GM19240 (cell line): ENCODE data around the gene NFE2L3.
"Not testable (repeated sequence)": the region's sequence is repeated elsewhere in the genome, so short reads cannot be mapped to it uniquely, and the experiment has no call there.

ENCODE experiments used
- DNase-seq: peaks from one replicate; pipeline ENCODE4 v3.0.0; 2011; ENCODE audit warnings: low spot score; ENCODE audit not compliant: insufficient read length

Gene NFE2L3

DNA sequence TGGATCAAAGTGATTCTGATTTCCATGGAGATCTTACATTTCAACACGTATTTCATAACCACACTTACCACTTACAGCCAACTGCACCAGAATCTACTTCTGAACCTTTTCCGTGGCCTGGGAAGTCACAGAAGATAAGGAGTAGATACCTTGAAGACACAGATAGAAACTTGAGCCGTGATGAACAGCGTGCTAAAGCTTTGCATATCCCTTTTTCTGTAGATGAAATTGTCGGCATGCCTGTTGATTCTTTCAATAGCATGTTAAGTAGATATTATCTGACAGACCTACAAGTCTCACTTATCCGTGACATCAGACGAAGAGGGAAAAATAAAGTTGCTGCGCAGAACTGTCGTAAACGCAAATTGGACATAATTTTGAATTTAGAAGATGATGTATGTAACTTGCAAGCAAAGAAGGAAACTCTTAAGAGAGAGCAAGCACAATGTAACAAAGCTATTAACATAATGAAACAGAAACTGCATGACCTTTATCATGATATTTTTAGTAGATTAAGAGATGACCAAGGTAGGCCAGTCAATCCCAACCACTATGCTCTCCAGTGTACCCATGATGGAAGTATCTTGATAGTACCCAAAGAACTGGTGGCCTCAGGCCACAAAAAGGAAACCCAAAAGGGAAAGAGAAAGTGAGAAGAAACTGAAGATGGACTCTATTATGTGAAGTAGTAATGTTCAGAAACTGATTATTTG lies 33.3 kb downstream of the NFE2L3 start:
- DNase-seq: no peak

- DNase-seq: no peak
Observed at GRCh38 chr7:26185844-26186180, 33.8 kb downstream of the NFE2L3 start.

- DNase-seq: no peak
Observed at GRCh38 chr7:26186364-26187311, 34.6 kb downstream of the NFE2L3 start.

DNA sequence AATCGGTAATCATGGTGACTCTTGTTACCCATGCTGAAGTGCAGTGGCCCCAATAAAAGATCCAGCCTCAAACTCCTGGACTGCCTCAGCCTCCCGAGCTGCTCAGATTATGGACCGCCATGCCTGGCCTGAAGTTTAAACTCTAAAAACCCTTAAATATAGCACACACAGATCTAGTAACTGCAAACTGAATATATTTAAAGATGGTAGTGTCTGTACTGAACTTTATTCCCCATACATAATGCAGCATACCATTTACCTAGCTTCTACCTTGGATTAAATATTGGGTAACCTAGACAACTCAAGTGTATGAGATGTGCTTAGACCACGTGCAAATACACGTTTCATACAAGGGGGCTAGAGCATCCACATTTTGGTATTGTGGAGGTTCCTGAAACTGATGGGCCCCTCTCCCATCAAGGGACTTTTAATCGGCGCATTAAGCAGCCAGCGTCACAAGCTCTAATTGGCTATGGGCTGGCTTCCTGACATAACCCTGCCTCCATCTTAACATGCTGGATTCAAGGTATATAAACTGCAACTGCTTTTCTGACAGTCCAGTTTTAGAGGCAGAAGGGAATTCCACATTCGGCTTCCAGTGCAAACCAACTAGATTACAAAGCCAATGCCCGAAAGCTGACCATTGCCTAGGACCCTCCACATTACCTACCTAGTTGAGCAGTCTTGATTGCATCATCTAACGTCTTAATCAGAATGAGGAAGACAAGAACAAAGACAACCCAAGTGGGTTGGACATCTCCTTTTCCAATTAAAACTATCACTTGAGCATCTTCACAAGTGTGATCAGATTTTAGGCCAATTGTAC lies 35.6 kb downstream of the NFE2L3 start:
- DNase-seq: no peak

- no peak for DNase-seq
Observed at GRCh38 chr7:26188206-26188956, 36.4 kb downstream of the NFE2L3 start.

GRCh38 chr7:26188957-26189541 lies 37.1 kb downstream of the NFE2L3 start:
- no peak for DNase-seq

DNA sequence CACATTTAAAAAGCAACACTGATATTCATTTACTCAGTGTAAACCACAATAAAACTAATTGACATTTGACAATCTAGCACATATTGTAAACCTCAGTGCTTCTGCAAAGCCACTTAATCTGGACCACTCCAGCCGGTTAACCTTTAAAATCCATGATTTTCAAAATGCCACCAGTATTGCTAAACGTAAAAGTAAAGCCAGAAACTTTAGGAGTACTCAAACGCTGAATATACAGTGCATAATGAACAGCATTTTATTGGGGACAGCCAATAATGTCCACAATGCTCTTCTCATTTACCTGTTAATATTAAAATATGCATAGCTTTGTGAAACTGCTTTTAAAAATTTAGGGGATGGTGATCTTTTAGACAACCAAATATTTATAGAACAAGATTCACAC lies 37.7 kb downstream of the NFE2L3 start:
- DNase-seq: no peak

GRCh38 chr7:26190417-26190869 lies 38.4 kb downstream of the NFE2L3 start:
- no peak for DNase-seq

DNA sequence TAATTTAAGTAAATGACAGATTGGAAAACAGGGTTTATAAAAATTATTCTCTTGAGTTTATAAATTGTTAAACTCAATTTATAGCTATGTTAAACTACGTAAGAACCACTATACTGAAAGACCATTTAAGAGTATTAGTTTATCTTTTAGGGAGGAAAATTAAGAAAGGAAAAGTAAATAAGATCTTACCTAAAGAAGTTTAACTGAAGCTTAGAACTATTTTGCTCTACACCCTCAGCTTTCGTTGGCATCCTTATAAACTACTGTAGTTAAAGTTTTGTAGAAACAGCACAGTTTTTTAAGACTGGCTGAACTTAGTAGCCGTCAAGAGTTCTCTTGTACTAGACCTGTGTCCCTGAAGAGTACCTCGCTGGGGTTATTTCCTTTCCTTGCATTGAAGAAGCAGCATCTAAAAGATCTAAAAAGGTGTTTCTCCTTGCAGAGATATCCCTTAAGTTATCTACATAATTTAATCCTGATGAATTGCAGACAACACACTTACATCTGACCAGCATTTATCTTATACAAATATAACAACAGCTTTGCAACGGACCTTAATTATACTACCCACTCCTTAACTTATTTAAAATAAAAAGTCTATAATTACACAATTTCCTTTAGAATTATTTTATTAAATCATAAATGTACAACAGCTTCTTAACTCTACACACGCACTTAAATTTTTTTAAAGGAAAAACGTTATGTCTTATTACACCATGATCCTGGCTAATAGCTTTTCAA lies 39.4 kb downstream of the NFE2L3 start:
- DNase-seq: no peak

DNA sequence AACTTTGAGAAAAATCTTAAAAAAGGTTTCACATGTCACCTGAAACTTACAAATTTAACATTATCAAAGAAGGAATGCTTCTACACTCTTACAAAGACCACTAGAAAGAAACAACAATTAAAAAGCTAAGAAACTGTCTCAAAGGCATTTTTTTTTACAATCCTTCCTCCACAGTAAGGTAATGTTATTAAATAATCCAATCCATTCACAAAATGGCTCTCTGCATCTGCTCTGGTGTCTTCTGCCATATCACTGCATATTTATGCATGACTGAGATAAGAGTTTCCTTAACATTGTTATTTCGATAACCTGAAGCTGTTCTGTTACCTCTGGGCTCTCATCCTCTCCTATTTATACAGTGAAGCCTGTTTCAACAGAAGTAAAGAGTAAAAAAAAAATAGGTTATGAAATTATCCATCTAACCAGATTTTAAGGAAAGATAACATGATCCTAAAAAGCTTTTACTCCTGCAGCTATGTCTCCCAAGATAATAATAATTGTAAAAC lies 40.0 kb downstream of the NFE2L3 start:
- no peak for DNase-seq

DNA sequence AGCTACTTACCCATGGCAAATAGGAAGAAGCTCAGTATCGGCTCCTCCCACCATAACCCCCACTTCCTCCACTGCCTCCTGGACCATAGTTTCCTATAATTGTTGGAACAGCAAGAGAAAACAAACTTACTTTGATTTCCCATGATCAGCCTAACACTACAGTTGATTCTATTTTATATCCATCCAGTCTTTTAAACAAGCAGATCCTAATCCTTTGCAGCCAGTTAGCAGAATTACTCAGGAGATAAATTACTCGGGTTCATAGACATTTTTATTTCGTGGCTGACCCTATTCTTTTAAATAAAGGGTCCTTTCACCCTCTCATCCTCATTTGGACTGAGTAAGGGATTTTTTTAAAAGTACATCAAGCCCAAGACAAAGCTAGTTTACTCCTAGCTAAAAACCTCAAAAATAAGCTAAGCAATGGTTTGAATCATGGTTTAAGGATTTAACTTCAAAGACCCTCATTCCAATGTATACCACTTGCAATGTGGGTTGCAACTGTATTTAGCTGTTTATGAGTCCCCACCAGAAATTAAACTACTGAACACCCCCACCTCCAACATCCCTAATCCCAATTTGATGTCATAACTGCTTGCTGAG lies 40.6 kb downstream of the NFE2L3 start:
- DNase-seq: no peak

DNA sequence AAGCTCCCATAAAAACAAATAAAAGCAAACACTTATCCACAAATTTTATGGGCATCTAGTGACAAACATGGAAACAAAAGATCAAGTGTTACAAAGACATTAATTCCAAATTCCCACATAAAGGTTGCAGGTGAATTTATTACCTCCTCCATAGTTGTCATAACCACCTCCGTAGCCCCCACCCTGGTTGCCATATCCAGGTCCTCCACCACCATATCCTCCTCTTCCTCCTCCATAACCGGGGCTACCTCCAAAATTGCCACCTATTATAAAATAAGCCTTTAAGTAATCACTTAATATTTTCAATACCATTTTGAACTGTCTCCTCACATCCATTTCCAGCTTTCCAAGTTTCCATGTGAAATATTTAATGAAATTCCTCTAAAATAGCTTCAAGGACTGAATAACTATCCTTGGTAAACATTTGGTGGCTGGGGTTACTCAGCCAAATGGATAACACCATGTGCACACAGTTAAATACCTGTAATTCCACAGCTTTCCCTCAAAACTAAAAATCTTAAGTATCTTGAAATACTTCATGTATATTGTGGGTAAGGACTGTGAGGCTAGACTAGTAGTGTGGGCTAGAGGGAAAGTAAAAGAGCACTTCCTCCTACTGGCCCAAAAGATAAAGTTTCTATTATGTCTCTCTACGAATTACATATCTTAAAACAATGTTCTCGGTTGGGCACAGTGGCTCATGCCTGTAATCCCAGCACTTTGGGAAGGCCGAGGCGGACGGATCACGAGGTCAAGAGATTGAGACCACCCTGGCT lies 41.6 kb downstream of the NFE2L3 start:
- DNase-seq: no peak

DNA sequence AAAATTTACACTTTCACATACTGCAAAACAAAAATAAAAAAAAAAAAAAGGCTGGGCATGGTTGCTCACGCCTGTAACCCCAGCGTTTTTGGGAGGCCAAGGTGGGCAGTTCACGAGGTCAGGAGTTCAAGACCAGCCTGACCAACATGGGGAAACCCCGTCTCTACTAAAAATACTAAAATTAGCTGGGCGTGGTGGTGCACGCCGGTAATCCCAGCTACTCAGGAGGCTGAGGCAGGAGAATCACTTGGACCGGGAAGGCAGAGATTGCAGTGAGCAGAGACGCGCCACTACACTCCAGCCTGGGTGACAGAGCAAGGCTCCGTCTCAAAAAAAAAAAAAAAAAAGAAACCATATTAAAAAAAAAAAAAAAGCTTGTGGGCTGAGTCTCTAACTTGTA lies 42.8 kb downstream of the NFE2L3 start:
- DNase-seq: not testable (repeated sequence)

DNA sequence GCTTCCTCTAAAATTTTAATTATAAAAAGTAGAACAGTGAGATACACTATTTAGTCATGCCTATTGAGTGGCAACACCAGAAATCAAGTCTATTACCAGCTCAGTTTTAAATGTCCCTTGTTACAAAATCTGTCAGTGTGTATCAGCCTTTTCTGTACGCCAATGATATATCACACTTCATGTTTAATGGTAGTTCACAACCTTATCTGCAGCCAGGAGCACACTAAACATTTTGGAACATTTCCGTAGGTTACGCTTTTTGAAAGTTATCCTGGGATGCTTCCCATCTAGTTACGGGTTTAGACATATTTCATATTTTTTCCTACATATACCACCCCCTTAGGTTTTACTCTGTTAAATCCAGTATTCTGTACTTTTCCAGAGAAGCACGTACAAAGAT lies 43.2 kb downstream of the NFE2L3 start:
- DNase-seq: no peak

DNA sequence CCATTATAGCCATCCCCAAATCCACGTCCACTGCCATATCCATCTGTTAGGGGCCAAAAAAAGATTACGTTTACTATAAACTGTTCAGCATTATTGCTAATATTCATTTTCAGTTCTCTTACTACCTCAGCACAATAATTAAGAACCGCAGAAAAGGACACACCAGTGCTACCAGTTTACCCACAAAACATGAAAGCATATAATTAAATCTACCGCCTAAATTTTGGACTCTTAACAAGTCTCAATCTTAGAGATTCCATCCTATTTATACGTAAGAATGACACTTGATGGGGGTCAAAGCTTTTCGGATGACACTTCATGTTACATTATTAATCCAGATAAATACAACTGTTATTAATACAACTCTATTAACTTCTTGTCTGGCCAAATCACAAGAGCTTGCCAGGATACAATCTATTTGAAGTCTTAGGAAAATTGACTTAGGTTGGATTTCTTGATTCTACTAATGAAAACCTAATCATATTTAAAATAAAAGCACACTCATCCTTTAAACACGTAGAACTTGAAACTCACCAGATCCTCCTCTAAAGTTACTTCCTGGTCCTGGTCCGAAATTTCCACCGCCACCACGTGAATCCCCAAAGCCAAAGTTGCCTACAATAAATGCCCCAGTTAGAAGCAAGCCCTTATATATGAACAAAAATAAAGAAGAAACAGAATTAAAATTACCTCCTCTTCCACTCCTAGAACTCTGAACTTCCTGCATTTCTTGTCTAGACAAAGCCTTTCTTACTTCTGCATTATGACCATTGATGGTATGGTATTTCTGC lies 44.1 kb downstream of the NFE2L3 start:
- DNase-seq: no peak

- no peak for DNase-seq
Observed at GRCh38 chr7:26197153-26198115, 45.4 kb downstream of the NFE2L3 start.
